K562 (cell line): Measurements from ENCODE around the gene SCN4B. TPM values are rescaled to one million over a fixed set of nuclear protein-coding genes. Genes with fewer than 3 reads are reported as not detected.

Experiments used
- ATAC-seq: fragments of 200-7000 bp; cut with Tn5 transposase; 3 replicates; pipeline ENCODE4 v1.9.1; 2020; ENCODE audit warnings: moderate library complexity
- BruUV-seq: library from RNA; stranded (reverse); fragments of 400-500 nt; replicated peaks from 2 replicates; lab custom pipeline; 2021; lab: Mats Ljungman, UMichigan
- CTCF ChIA-PET: fragments of 300-600 bp; formaldehyde crosslinking; extraction: SDS; loops from one replicate; lab custom pipeline; 2021; ENCODE audit warnings: low intra/inter-chr PET ratio; lab: Yijun Ruan, JAX
- POLR2A ChIA-PET: fragments of 300-600, 350-650 bp; sonication (Branson Sonifier 250); formaldehyde crosslinking; extraction: SDS; loops from one replicate; lab custom pipeline; 2021; ENCODE audit warnings: antibody characterized with exemption, inconsistent platforms; lab: Yijun Ruan, JAX
- DNase-seq, 4 experiments: peaks; one replicate each; pipeline versions ENCODE4 v3.0.0 to v3.0.0-alpha.2; 2011 to 2018; ENCODE audit warnings: low spot score in 3 of 4, mixed read lengths in 3 of 4; ENCODE audit errors: extremely low read depth in 1 of 4
- FAIRE-seq: peaks from 2 replicates; lab custom pipeline; 2011; peaks lifted over from hg19 to GRCh38; lab: Jason Lieb, UNC
- H2AFZ ChIP-seq: 2 replicates; pipeline ENCODE4 v1.6.0; 2011; ENCODE audit warnings: low read depth, low read length, control low read depth, inconsistent platforms
- H3K27ac ChIP-seq: fragments of 200-600 bp; 3 replicates; pipeline ENCODE4 v1.8.0; 2011; ENCODE audit warnings: low read depth, mild to moderate bottlenecking, control low read depth, inconsistent platforms, low read length, moderate library complexity, mixed read lengths; ENCODE audit errors: extremely low read depth
- H3K27me3 ChIP-seq, 2 experiments: fragments of 300-600 bp in 1 of 2; 2 replicates in 1 of 2; 3 replicates in 1 of 2; pipeline versions ENCODE4 v1.6.0 to v1.8.0; 2011; ENCODE audit warnings: inconsistent platforms in 2 of 2, low read length in 2 of 2, mild to moderate bottlenecking in 1 of 2, mixed read lengths in 1 of 2, moderate library complexity in 1 of 2; ENCODE audit not compliant: control insufficient read depth in 2 of 2, insufficient read depth in 2 of 2
- H3K36me3 ChIP-seq: fragments of 300-600 bp; 3 replicates; pipeline ENCODE4 v1.8.0; 2011; ENCODE audit warnings: mild to moderate bottlenecking, low read length, inconsistent platforms; ENCODE audit not compliant: control insufficient read depth, insufficient read depth
- H3K4me1 ChIP-seq, 2 experiments: fragments of 200-600 bp in 1 of 2; replicated peaks in 1 of 2; 2 replicates in 1 of 2; 3 replicates in 1 of 2; pipeline versions ENCODE4 v1.5.1 to v1.8.0; 2011; ENCODE audit warnings: inconsistent platforms in 2 of 2, low read length in 2 of 2, mild to moderate bottlenecking in 1 of 2, mixed read lengths in 1 of 2, moderate library complexity in 1 of 2; ENCODE audit not compliant: control insufficient read depth in 2 of 2, insufficient read depth in 2 of 2
- H3K4me2 ChIP-seq: 2 replicates; pipeline ENCODE4 v1.6.1; 2011; ENCODE audit warnings: low read length, control low read depth, inconsistent platforms, mixed read lengths; ENCODE audit not compliant: insufficient read depth
- H3K4me3 ChIP-seq: fragments of 200-600 bp; sonication (generic), shearing (Covaris generic); 2 replicates; pipeline ENCODE4 v1.5.1; 2016; ENCODE audit warnings: control low read depth, inconsistent platforms
- H3K79me2 ChIP-seq: fragments of 200-600 bp; 3 replicates; pipeline ENCODE4 v1.8.0; 2011; ENCODE audit warnings: low read length, inconsistent platforms; ENCODE audit not compliant: control insufficient read depth, insufficient read depth
- H3K9ac ChIP-seq, 2 experiments: 2 replicates each; pipeline versions ENCODE4 v1.6.0 to v1.6.1; 2011; ENCODE audit warnings: low read depth in 2 of 2, low read length in 2 of 2, control low read depth in 1 of 2, inconsistent platforms in 1 of 2, mild to moderate bottlenecking in 1 of 2, mixed read lengths in 1 of 2; ENCODE audit not compliant: insufficient read depth in 1 of 2
- H3K9me1 ChIP-seq: one replicate; pipeline ENCODE4 v1.6.0; 2011; ENCODE audit warnings: inconsistent platforms, mild to moderate bottlenecking, low read length, moderate library complexity; ENCODE audit not compliant: control insufficient read depth, insufficient read depth
- H3K9me3 ChIP-seq: replicated peaks from 2 replicates; pipeline ENCODE4 v1.5.1; 2011; ENCODE audit warnings: low read depth, low read length, inconsistent platforms; ENCODE audit not compliant: control insufficient read depth, insufficient read depth
- H4K20me1 ChIP-seq: replicated peaks from 2 replicates; pipeline ENCODE4 v1.6.1; 2011; ENCODE audit warnings: low read length, inconsistent platforms, mixed read lengths; ENCODE audit not compliant: control insufficient read depth, insufficient read depth
- ADNP ChIP-seq: fragments of 200-800 bp; sonication (Bioruptor generic); IDR thresholded peaks from 2 replicates; pipeline ENCODE4 v1.6.1; 2016; ENCODE audit warnings: missing genetic modification characterization, missing compliant biosample characterization
- C11orf30 ChIP-seq: fragments of 450-650 bp; IDR thresholded peaks from 2 replicates; pipeline ENCODE4 v1.6.1; 2016; ENCODE audit warnings: low read depth, mild to moderate bottlenecking
- DPF2 ChIP-seq: fragments of 450-650 bp; IDR thresholded peaks from 2 replicates; pipeline ENCODE4 v1.6.1; 2016
- HDAC3 ChIP-seq: fragments of 450-650 bp; IDR thresholded peaks from 2 replicates; pipeline ENCODE4 v1.6.1; 2018; ENCODE audit warnings: borderline replicate concordance, mild to moderate bottlenecking, moderate library complexity; ENCODE audit not compliant: partially characterized antibody
- NFIC ChIP-seq: fragments of 450-650 bp; IDR thresholded peaks from 2 replicates; pipeline ENCODE4 v1.6.1; 2017; ENCODE audit warnings: mild to moderate bottlenecking, inconsistent platforms
- NFYB ChIP-seq: IDR thresholded peaks from 2 replicates; pipeline ENCODE4 v1.6.1; 2011; ENCODE audit warnings: mild to moderate bottlenecking, moderate library complexity; ENCODE audit not compliant: insufficient read length; ENCODE audit errors: extremely low read depth
- NONO ChIP-seq, 2 experiments: fragments of 200-400 bp in 1 of 2; fragments of 450-650 bp in 1 of 2; formaldehyde crosslinking in 1 of 2; IDR thresholded peaks; 2 replicates each; pipeline ENCODE4 v1.6.1; 2017; ENCODE audit warnings: low read depth in 2 of 2, mild to moderate bottlenecking in 2 of 2, moderate library complexity in 2 of 2, low read length in 1 of 2
- POLR2AphosphoS5 ChIP-seq: IDR thresholded peaks from 2 replicates; pipeline ENCODE4 v1.6.1; 2011; ENCODE audit warnings: mild to moderate bottlenecking, low read depth, low read length, moderate library complexity; ENCODE audit not compliant: control insufficient read depth, insufficient read depth
- STAT5A ChIP-seq: IDR thresholded peaks from 2 replicates; pipeline ENCODE4 v1.6.1; 2012; ENCODE audit warnings: low read length, inconsistent platforms, borderline replicate concordance
- TEAD1 ChIP-seq, 2 experiments: fragments of 450-650 bp in 1 of 2; sonication (generic) in 1 of 2; formaldehyde crosslinking; IDR thresholded peaks; 2 replicates each; pipeline versions ENCODE4 v1.4.0 to v1.8.0; 2020 to 2022; ENCODE audit warnings: mild to moderate bottlenecking in 2 of 2, missing genetic modification reagents in 1 of 2
- ZNF282 ChIP-seq: sonication (generic); formaldehyde crosslinking; IDR thresholded peaks from 2 replicates; pipeline ENCODE4 v1.8.1; 2023; ENCODE audit warnings: missing genetic modification reagents
- ZNF583 ChIP-seq: fragments of 250-450 bp; sonication (Bioruptor Pico); IDR thresholded peaks from 2 replicates; pipeline ENCODE4 v1.4.0; 2020
- ZNF79 ChIP-seq: fragments of 250-450 bp; sonication (Bioruptor Pico); IDR thresholded peaks from 2 replicates; pipeline ENCODE4 v1.4.0; 2020; ENCODE audit warnings: low read depth, mild to moderate bottlenecking, moderate library complexity
- WGBS: fragments of 100-300 bp; shearing (Covaris generic); methylation state at CpG from one replicate; pipeline ENCODE4 v1.1.6; 2016; ENCODE audit warnings: low coverage, mixed read lengths; ENCODE audit not compliant: insufficient coverage; ENCODE audit errors: missing lambda C conversion rate; 5-methylcytosine and 5-hydroxymethylcytosine counted together
- in situ Hi-C: fragments of 300-500 bp; cut with MboI; formaldehyde crosslinking; loops from 4 replicates; pipeline ENCODE4 v1.15.0; 2018; ENCODE audit warnings: inconsistent platforms, mixed read lengths
- intact Hi-C: fragments of 100-400 bp; cut with micrococcal nuclease; formaldehyde crosslinking; loops from 2 replicates; pipeline ENCODE4 v1.14.2; 2022
- polyA plus RNA-seq, 8 experiments: library from polyadenylated mRNA; depleted of rRNA in 4 of 8; stranded (reverse) in 5 of 8; unstranded in 3 of 8; fragments of >200 nt; fragmentation: Nextera tagmentation in 2 of 8; fragmentation: Illumina TruSeq in 1 of 8; extraction: Ambion mirVana in 2 of 8; extraction: Trizol in 1 of 8; gene quantifications; 2 replicates each; pipeline versions ENCODE4 v1.2.1 to v1.2.3, GENCODE V29; 2011 to 2014; ENCODE audit warnings: inconsistent platforms in 1 of 8, missing spikeins in 1 of 8
- total RNA-seq, 7 experiments: library from RNA; depleted of rRNA in 6 of 7; stranded (reverse); fragments of >200 nt in 6 of 7; fragmentation: Illumina TruSeq in 2 of 7; extraction: Trizol in 2 of 7; gene quantifications; 2 replicates each; pipeline versions ENCODE4 v1.2.1 to v1.2.3, GENCODE V29; 2011 to 2021; ENCODE audit warnings: low replicate concordance in 1 of 7
- TF ChIP-seq, protein P1 (sequence below): sonication (generic); IDR thresholded peaks from 2 replicates; pipeline ENCODE4 v1.6.1; 2016
- TF ChIP-seq, protein P2 (sequence below): sonication (generic); formaldehyde crosslinking; IDR thresholded peaks from 2 replicates; pipeline ENCODE4 v1.9.0; 2022; ENCODE audit warnings: mild to moderate bottlenecking, missing genetic modification reagents

The SCN4B gene
- total and polyA plus RNA-seq, 9 of the 15 experiments (the other 6 are each of a cell fraction or from before 2014, with no cell fraction given) = 0.03 TPM; not detected in 8

DNA sequence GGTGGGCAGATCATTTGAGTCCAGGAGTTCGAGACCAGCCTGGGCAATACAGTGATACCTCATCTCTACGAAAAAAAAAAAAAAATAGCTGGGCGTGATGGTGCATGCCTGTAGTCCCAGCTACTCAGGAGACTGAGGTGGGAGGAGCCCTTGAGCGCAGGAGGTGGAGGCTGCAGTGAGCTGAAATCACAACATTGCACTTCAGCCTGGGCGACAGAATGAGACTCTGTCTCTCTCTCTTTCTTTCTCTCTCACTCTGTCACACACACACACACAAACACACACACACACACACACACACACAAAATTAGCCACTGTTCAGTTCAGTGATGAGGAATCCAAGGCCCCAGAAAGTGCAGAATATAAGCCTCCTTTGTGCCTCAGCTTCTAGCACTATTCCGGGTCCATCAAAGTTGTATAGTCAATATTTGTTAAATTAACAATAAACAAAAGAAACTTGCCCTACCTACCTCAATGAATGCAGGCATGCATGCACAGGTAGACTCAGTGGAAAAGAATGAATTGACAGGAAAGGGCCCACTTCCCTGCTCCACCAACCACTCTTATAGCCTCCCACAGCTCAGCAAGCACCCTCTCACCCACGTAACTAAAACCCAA is 62.0 kb downstream of the SCN4B start:
- Histone ChIP-seq H3K4me1 (peaks cover 5 to 8% of the 10 kb centered on the region in 2 experiments; a peak in 3 of 5 replicates), H3K36me3 (no peaks in the 10 kb centered on the region), H3K27me3 (peaks cover 6 to 15% of the 10 kb centered on the region in 2 experiments; a peak in 3 of 5 replicates), H3K9me1 (no peaks in the 10 kb centered on the region), H3K79me2 (no peaks in the 10 kb centered on the region), H3K4me2 (no peak overlapping the region), H4K20me1 (no peaks in the 10 kb centered on the region), H3K9me3 (peaks cover 10% of the 10 kb centered on the region), H3K4me3 (no peak overlapping the region), H2AFZ (no peak overlapping the region), H3K27ac (no peak overlapping the region), H3K9ac (no peak overlapping the region)
- BruUV-seq = no TSS peak
- ChIA-PET POLR2A (interaction anchor here (0.5 to 1.8 kb wide), 5 partner anchors 8 to 14 kb away, joined by 3 to 6 read pairs (median 5); partner anchors contain the start of gene TMPRSS4), CTCF (no interaction called here)
- intact Hi-C loops (no loop called here), in situ Hi-C loops (no loop called here)
- no peak for FAIRE-seq
- 28% methylated on average over 5 of the region's 7 CpGs for WGBS
- ATAC-seq = no peak
- no peak for DNase-seq
- TF ChIP-seq STAT5A (no peak), NONO (IDR thresholded peaks at IDR 0.05; ENCODE audit: low read depth in 2 of 2, low read length in 1 of 2) (no peak), DPF2 (no peak), C11orf30 (no peak), POLR2AphosphoS5 (no peak), ZNF583 (CRISPR knock-in tag) (no peak), ZNF79 (CRISPR knock-in tag) (no peak), TEAD1 (CRISPR knock-in tag; IDR thresholded peaks at IDR 0.05) (no peak), ZNF282 (no peak), ADNP (tag) (no peak), NFIC (no peak), NFYB (no peak), HDAC3 (no peak)
- TF ChIP-seq, protein P1, sequence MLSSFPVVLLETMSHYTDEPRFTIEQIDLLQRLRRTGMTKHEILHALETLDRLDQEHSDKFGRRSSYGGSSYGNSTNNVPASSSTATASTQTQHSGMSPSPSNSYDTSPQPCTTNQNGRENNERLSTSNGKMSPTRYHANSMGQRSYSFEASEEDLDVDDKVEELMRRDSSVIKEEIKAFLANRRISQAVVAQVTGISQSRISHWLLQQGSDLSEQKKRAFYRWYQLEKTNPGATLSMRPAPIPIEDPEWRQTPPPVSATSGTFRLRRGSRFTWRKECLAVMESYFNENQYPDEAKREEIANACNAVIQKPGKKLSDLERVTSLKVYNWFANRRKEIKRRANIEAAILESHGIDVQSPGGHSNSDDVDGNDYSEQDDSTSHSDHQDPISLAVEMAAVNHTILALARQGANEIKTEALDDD = no peak
- TF ChIP-seq, protein P2, sequence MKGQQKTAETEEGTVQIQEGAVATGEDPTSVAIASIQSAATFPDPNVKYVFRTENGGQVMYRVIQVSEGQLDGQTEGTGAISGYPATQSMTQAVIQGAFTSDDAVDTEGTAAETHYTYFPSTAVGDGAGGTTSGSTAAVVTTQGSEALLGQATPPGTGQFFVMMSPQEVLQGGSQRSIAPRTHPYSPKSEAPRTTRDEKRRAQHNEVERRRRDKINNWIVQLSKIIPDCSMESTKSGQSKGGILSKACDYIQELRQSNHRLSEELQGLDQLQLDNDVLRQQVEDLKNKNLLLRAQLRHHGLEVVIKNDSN = no peak
